Activated CD4-positive, alpha-beta T cell treated with anti-CD3 and anti-CD28 coated beads, Interleukin-2, amount 50 U/mL, for 24 hours (primary cell): Measurements from ENCODE around the gene CACNG5.
"Not testable (repeated sequence)": the region's sequence is repeated elsewhere in the genome, so short reads cannot be mapped to it uniquely, and the experiment has no call there.

Experiments
- DNase-seq, 2 donors: peaks; one replicate each; pipeline ENCODE4 v3.0.0-alpha.2; 2020; ENCODE audit warnings: low read depth in 1 of 2, low spot score in 1 of 2

CACNG5 gene

DNA sequence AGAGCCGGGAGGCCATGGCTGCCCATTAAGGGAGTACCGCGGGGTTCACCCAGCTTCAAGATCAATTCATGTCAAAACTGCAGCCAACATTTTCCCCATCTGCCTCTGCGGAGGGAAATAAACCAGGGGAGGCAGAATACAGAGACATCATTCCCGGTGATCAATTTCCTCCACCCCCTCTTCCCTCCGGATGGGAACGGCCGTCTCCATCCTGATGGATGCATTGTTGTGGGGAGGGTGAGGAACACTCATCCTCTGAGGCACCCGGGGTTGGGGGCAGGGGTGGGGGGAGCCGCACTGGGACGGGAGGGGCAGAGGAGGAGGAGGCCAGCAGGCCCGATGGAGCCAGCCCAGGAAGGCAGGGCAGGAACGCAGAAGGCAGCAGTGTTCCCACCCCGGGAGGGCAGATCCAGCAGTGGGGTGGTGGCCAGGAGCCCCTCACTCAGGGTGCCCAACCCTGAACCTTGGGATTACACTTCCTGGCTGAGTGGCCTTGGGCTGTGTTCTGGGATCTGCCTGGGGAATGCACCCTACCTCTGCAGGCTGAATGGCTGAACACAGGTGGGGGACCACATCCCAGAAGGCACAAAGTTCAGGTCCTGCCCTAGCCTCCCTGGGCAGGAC, 14.2 kb downstream of the CACNG5 start:
- no peak for DNase-seq

DNA sequence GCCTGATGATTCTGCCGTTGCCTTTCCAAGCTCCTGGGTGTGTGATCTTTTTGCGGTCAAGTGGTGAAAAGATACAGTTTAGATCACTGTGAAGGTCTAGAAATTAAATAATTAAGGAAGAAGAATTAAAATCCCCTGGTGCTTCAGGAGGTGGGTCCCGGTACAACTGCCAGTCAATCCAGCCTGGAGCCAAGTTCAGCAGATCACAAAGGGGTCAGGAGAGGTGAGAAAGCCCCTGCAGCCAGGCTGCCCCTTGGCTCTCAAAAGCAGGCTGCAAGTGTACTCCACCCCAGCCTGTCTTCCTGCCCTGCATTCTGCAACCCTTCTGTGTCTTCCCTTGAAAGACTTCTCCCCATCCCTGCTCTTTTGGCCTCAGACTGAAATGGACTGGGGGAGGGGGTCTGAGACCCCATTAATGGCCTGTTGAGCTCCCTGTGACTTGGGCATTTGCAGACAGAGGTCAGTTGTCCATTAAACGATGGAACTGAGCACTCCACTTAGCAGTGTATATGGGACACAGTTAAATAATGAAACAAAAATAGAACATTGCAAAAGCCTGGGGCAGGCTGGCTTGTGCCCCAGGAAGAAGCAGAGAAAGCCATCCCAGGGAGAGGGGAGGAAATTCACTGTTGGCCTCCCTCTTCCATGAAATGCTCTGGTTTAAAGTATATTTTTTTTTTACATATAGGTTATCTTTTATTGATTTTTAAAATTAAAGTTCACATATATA, 15.1 kb downstream of the CACNG5 start:
- DNase-seq: no peak

DNA sequence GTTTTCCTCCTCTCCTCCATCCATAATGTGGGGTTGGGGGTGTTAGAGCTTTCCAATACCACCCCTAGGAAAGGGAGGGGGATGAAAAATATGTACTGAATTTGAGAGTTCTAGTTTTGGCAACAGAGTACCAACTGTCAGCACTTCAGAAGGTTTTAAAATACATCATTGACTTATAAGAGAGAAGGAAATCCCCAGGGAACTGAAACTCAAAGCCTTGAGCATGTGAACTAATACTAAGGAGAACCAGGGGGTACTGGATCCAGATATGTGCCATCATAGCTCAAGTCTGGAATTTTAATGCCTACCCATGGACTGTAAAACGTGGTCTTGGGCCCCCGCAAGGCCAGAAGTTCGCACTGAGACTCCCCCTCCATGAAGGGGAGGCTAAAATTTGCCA, 15.8 kb downstream of the CACNG5 start:
- no peak for DNase-seq

DNA sequence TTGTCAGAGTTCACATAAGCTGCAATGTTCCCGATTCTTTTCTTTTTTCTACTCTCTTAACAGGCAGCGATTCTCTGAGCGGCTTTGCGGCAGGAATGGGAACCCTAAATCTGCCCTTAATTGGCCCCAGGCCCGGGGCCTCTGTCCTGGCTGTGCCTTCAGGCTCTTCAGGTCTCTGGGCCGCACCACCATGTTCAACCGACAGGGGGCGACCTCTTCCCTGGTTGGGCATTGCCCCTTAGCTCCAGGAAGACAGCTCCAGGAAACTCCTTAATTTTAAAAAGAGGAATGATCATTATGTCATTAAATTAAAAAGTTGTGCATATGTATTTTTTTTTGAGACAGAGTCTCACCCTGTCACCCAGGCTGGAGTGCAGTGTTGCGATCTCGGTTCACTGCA, 20.3 kb downstream of the CACNG5 start:
- DNase-seq: no peak

DNA sequence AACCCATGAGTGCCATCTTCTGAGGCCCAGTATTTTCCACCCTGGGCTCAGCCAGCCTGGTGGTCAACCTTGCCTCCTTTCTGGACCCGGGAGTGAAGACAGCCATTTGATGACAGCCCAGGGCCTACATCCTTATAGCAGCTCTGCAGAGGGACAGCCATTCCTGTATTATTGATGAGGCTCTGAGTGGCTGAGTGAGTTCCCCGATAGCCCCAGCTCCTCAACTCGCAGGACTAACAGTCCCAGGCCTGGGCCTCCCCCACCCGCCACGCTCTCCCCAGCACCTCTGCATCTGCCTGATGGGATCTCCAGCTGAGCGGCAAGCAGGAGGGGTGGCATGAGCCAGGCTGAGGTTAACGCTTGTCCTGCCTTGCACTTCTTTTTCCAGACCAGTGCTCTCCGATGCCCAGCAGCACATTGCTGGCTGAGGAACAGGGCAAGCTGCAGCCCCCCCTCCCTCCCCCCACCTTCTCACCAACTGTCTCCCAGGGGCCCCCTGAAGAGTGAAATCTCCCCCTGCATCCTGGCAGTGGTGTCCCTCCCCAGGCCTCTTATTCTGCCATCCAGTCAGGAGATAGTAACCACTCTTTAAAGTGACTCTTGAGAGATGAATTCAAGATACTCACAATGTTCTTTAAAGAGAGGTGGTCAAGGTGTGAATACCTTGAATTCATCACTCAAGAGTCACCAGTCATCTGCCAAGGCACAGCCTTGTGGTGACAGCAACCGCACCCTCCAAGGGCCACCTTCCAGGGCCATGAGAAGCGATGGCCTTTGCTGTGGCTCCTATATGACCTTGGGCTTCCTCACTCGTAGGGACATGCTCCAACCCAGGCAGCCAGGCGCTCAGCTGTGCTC, 23.5 kb downstream of the CACNG5 start:
- DNase-seq: no peak

DNA sequence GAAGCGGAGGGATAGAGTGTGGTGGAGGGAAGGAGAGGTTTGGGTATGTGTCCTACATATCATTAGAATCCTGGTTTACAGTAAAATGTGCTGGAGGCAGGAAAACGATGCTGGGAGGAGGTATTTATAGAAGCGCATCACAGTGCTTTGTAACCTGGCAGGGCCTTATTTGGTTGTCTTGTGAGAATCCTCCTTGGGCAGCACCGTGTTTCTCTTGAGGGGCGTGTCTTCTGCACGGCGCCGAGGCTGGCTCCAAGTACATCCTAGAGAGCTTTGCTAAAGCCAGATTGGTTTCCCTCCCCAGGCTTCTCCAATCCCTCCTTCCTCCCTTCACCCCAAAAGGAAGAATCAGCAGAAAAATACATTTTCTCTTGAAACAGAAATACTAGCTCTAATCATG, 24.4 kb downstream of the CACNG5 start:
- DNase-seq: no peak

DNA sequence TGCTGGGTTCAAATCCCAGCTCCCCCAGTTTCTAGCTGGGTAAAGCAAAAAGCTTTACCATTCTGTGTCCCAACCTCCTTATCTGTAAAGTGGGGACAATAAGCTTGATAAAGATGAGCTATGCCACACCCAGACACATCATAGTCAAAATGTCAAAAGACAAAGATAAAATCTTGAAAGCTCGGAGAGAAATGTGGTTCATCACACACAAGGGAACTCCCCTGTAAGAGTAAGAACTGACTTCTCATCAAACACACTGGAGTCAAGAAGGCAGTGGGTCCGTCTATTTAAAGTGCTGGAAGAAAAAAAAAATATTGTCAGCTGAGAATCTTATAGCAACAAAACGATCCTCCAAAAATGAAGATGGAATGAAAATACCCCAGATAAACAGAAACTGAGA, 25.3 kb downstream of the CACNG5 start:
- DNase-seq: no peak

DNA sequence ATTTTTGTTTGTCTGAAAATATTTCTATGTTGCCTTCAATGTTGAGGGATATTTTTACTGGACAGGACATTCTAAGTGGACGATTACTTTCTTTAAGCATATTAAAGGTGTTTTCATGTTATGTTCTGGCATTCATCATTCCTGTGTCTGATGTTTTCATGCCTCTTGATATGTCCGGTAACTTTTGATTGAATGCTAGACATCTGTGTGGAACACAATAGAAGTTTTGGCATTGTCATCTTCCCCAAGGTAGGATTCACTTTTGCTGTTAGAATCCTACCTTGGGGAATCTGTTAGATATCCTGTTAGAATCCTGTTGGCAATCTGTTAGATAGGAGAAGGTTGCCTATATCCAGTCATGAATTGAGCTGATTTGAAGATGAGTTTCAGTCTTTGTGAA, 28.9 kb downstream of the CACNG5 start:
- no peak for DNase-seq

DNA sequence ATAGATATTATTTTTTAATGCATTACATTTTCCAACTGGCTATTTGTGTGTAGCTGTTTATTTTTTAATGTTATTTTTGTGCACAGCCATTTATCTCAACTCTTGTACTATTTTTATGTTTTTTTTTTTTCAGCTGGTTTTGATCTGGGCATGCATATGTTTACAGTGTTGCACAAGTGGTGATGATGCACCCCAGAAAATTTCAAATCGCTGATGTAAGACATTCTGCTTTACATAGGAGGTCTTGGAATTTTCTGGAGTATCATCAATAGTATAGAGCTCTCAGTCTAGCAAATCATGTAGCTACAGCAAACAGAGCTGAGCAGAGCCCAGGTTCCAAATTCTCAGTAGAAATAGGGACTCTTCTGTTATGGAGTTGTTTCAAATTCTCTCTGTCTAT, 30.2 kb downstream of the CACNG5 start:
- no peak for DNase-seq

DNA sequence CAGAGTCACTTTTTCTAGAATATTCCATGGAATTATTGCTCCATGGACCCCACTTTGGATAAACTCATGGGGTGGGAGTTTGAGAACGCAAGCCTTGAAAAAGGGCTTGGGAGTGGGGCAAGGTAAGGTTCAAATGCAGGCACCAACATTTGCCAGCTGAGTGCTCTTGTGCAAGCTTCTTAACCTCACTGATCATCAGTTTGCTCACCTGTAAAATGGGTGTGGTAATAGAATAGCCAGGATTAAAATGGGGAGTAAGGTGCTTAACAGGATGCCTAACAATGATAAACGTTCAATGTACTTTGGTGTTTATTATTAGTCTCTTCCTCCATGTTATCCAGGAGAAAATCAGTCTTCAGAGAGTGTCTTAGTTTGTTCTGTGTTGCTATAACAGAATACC, 39.0 kb downstream of the CACNG5 start:
- DNase-seq: no peak

DNA sequence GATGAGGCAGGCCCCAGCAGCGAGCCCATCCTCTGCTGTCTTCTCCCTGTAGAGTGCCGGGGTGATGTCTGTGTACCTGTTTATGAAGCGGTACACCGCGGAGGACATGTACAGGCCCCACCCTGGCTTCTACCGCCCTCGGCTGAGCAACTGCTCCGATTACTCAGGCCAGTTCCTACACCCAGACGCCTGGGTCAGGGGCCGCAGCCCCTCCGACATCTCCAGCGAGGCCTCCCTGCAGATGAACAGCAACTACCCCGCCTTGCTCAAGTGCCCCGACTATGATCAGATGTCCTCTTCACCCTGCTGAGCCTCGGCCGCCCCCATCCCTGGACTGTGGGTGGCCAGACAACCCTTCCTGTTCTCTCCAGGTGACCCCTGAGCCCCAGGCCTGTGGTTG, 50.0 kb downstream of the CACNG5 start:
- no peak for DNase-seq

DNA sequence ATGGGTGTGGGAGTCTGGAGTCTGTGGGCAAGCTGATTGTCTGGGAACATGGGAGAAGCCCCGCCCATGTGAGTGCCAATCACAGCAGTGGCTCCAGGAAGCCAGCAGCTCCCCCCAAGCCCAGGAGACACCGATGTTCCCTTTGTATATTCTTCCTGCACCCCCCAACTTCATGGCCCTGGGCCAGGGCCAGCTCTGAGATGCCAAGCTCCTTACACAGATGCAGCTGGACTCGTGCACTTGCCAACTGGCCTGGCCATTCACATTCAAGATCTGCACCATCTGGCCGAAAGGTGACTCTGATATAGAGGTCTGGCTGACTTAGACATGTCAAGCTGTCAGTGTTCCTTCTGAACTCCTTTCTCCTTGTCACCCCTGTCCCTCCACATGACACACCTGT, 50.5 kb downstream of the CACNG5 start:
- DNase-seq: no peak

DNA sequence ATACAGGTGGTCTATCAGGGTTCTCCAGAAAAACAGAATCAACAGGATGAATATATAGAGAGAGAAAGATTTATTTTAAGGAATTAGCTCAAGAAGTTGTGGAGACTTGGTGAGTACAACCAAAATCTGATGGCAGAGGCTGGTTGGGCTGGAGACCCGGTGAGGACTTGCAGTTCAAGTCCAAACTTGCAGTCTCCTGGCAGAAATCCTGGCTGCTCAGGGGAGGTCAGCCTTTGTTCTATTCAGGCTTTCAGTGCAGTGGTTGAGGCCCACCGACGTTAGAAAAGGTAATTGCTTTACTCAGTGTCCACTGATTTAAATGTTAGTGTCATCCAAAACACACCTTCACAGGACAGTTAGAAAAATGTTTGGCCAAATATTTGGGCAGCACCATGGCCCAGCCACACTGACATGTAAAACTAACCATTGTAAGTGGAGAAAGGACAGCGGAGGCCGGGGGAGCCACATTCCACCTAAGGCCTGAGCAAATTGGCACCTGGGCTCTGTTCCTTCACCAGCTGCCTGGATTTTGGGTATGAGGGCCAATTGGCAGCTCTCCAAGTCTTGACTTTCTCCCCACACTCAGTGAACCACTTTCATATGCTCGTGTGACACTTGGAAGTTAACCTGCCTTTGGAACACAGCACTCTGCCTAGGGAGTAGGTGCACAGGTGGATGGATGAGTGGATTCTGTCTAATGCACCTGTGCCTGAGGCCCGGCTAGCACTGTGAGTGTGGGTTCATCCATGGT, 54.7 kb downstream of the CACNG5 start:
- DNase-seq: no peak

DNA sequence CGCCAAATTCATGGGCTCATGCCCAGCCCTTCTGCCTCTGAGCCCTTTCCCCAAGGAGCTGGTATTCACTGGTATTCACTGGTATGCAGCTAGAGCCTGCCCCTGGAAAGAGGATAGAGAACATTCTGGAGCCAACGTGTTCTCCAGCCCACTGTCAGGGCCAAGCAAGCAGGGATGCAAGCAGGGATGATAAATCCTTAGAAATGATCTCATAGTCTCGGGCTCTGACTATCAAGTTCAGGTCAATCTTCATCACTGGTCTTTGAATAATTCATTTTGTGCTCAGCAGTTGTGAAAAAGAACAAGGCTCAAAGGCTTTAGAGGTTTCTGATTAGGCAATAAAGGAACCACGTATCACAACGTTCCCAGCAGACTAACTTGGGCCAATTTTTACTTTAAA, 57.3 kb downstream of the CACNG5 start:
- no peak for DNase-seq

DNA sequence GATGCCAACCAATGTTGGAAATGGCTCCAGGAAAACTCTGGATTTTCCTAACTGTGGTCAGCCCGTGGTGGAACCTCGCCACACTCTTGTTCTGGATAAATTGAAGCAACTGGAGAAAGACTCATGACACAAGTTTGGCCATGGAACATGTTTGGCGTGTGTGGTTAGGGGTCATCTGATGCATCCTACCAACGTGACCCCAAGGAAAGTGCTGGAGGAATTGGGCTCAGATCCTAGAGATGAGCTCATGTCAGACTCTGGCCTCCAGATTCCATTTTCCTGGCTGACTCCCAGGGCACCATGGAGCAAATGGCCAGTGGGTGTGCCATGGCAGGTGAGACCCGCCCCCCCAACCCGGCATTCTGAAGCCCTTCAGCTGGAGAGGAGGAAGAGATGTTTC, 58.5 kb downstream of the CACNG5 start:
- no peak for DNase-seq

DNA sequence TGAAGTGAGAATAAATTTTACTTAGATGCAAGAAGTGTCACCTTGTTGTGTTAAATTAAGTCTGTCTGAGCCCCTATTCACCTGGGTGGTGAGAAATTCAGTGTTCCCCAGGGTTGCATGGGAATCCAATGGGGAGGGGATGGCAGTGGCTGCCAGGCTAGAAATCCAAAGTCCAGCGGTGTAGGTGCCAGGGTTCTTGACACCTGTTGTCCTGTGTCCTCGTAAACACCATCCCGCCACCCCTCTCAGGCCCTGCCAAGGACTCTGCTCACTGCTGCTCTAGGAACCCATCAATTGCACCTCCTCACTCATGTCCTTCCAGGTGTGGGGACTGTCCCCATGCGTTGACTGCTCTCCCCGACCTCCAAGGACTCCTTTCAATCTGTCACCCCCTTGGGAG, 58.9 kb downstream of the CACNG5 start:
- no peak for DNase-seq

DNA sequence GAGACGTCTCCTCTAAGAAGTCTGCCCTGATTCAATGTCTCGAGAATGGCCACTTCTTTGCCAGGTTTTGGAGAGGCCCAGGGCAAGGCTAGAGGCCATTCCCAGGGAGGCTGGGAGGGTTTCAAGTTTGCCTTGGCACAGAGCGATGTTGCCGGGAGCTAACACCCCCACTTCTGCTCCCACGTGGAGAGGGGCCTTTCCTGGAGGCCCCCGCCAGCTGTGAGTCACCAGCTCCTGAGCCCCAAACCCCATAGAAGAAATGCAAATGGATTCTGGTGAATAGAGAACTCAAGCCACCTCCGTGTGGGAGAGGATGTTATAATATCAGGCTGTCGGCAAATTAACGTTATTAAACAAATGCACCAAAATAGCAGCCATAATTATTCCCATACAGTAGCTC, 62.2 kb downstream of the CACNG5 start:
- no peak for DNase-seq

DNA sequence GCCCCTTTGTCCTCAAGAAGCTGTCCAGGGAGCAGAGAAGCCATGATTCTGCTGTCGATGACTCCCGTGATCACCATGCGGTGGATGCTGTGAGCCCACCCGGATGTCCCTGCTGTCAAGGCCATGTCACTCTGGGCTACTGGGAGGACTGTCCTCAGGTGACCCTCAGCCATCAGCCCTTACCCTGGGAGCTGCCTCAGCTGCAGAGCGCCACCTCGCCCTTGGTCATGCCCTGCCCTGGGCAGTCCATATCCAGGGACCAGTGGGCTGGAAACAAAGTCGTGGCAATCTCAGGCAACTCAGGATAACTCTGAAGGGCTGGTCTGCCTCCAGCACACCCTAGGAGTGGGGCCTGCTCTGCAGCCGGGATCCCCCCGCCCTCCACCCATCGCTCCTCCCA, 63.6 kb downstream of the CACNG5 start:
- DNase-seq: no peak

DNA sequence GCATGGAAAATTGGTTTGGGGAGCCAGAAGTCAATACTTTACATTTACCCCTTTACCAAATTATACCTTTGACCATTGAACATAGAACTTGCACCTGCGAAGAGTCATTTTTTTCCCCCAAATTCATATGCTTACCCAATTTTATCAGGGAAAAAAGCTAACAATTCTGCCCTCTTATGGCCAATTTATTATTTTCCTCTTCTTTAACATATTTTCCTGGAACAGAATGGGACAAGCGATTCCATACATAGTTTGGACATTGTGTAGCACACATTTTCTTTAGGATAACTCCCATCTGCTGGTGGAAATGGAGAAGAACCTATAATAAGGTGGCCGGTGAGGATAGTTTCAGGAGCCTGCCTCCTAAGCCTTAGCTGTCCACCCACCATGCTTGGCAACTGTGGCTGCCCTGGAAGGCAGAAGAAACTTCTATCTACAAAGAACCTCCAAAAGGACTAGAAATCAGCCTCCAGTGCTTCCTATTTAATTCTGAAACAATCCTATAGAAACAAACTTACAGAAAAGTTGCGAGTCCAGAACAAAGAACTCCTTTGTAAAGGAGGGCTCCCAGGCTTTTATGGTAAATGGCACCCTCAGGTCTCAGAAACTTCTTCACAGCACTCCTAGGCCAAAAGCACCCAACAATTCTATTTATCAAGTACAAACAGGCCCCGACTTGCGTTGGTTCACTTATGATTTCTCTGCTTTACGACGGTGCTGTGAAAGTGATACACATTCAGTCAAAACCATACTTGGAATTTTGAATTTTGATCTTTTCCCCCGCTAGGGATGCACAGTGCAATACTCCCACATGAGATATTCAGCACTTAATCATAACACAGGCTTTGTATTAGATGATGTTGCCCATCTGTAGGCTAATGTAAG, 65.5 kb downstream of the CACNG5 start:
- no peak for DNase-seq

DNA sequence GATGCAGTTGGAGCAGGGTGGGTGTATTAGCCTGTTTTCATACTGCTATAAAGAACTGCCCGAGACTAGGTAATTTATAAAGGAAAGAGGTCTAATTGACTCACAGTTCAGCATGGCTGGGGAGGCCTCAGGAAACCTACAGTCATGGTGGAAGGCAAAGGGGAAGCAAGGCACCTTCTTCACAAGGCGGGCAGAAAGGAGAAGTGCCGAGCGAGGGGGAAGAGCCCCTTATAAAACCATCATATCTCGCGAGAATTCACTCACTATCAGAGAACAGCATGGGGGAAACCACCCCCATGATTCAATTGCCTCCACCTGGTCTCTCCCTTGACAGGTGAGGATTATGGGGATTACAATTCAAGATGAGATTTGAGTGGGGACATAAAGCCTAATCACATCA, 68.4 kb downstream of the CACNG5 start:
- DNase-seq: not testable (repeated sequence)

DNA sequence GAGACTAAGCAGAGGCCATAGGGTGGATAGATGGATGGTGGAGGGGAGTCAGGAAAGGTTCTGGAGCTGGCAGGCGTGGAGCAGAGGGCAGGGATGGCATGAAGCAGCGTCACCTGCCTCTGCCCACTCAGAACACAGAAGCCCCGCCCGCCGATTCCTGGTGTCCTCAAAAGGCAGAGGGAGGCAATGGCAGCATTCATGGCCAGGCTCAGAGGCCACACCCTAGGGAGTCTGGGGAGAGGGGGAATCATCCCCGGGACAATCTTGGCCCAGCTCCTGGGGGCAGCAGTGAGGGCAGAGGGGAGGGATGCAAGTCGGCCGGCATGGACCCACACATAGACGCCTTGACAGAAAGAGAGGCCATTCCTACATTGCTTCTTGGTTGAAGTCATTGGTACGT, 68.9 kb downstream of the CACNG5 start:
- DNase-seq: no peak
